ENCODE data around the gene HPSE2. TPM values are rescaled to one million over a fixed set of nuclear protein-coding genes. Genes with fewer than 3 reads are reported as not detected.

HPSE2 gene
- total and polyA plus RNA-seq, 8 donors, result 0.58 to 15.8 (median 2.0) TPM

GRCh38 chr10:98457721-98458120, 777.9 kb downstream of the HPSE2 start:
- intact Hi-C loops (cut with DNase I; ENCODE audit: low total_unique reads), result no loop called here
- H3K4me1 ChIP-seq, result peaks cover 0 to 14% (median 7%) of the 10 kb centered on the region in 4 donors
- H3K27me3 ChIP-seq, result peaks cover 0 to 6% (median 0%) of the 10 kb centered on the region in 3 donors
- H3K9me3 ChIP-seq, result no peaks in the 10 kb centered on the region
- no peak overlapping the region for H3K27ac ChIP-seq
- no peak for TF ChIP-seq EP300 (IDR thresholded peaks at IDR 0.05)
- no peak for TF ChIP-seq POLR2AphosphoS5 (IDR thresholded peaks at IDR 0.05)
- no peak for TF ChIP-seq POLR2A (IDR thresholded peaks at IDR 0.05)
- TF ChIP-seq, protein P1, sequence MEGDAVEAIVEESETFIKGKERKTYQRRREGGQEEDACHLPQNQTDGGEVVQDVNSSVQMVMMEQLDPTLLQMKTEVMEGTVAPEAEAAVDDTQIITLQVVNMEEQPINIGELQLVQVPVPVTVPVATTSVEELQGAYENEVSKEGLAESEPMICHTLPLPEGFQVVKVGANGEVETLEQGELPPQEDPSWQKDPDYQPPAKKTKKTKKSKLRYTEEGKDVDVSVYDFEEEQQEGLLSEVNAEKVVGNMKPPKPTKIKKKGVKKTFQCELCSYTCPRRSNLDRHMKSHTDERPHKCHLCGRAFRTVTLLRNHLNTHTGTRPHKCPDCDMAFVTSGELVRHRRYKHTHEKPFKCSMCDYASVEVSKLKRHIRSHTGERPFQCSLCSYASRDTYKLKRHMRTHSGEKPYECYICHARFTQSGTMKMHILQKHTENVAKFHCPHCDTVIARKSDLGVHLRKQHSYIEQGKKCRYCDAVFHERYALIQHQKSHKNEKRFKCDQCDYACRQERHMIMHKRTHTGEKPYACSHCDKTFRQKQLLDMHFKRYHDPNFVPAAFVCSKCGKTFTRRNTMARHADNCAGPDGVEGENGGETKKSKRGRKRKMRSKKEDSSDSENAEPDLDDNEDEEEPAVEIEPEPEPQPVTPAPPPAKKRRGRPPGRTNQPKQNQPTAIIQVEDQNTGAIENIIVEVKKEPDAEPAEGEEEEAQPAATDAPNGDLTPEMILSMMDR (IDR thresholded peaks at IDR 0.05), result no peak
- DNase-seq, result no peak
- H3K36me3 ChIP-seq, result no peaks in the 10 kb centered on the region
- WGBS, 5 donors, result 37 to 48% (median 42%) methylated on average over 7 to 8 of the region's 8 CpGs
- no peak overlapping the region for H3K4me3 ChIP-seq

DNA sequence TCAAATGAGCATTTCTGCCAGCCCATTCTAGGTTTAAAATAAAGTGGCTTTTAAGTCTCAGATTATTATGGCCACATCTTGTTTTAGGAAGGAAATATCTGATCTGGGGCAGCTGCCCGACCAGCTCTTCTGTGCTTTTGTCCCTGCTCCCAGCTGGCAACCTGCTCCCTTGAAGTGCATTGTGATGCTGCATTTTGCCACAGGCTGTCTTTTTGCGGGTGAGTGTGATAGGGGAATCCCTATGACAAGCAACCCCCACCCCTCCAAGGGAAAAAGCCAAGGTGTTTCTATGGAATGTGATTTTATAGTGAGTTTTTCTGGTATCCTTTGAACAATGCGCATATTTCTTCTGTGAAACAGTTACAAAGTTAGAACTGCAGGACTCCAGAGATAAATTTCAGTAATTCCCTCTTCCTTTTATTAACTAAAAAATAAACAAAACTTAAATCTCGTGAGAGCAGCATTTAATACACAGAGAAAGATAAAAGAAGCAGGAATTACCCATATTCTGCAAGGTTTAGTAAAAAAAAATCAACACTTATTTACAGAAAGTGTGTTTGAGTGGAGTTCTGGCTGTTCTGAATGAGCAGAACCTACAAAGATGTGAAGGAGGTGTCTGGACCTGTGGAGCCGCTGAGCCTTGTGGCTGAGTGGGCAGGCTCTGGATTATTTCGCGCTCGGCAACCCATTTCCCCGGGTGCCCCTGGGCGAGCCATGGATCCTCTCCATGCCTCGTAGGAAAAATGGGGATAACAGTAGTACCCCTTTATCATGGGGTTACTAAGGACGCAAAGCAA, 778.8 kb downstream of the HPSE2 start:
- no peak overlapping the region for H3K27ac ChIP-seq
- no peak overlapping the region for H3K4me3 ChIP-seq
- no peaks in the 10 kb centered on the region for H3K9me3 ChIP-seq
- H3K4me1 ChIP-seq, result peaks cover 0 to 14% (median 7%) of the 10 kb centered on the region in 4 donors
- DNase-seq, result no peak
- H3K27me3 ChIP-seq, result peaks cover 0 to 6% (median 0%) of the 10 kb centered on the region in 3 donors
- no peak for TF ChIP-seq POLR2A (IDR thresholded peaks at IDR 0.05)
- TF ChIP-seq, protein P1 (IDR thresholded peaks at IDR 0.05), result no peak
- TF ChIP-seq EP300 (IDR thresholded peaks at IDR 0.05), result no peak
- no peak for TF ChIP-seq POLR2AphosphoS5 (IDR thresholded peaks at IDR 0.05)
- WGBS, 5 donors, result 71 to 79% (median 76%) methylated on average over 12 of the region's 12 CpGs
- intact Hi-C loops (cut with DNase I; ENCODE audit: low total_unique reads), result no loop called here
- H3K36me3 ChIP-seq, result no peaks in the 10 kb centered on the region

- DNase-seq, result no peak
- Histone ChIP-seq H3K4me1 (peaks cover 0 to 10% (median 5%) of the 10 kb centered on the region in 4 donors), H3K27me3 (peaks cover 0 to 6% (median 0%) of the 10 kb centered on the region in 3 donors), H3K4me3 (no peak overlapping the region), H3K27ac (no peak overlapping the region), H3K9me3 (no peaks in the 10 kb centered on the region), H3K36me3 (no peaks in the 10 kb centered on the region)
- WGBS, 5 donors, result 87 to 97% (median 95%) methylated on average over 3 to 4 of the region's 4 CpGs
- TF ChIP-seq POLR2AphosphoS5 (IDR thresholded peaks at IDR 0.05) (no peak), EP300 (IDR thresholded peaks at IDR 0.05) (no peak), POLR2A (IDR thresholded peaks at IDR 0.05) (no peak)
- TF ChIP-seq, protein P1 (IDR thresholded peaks at IDR 0.05), result no peak
- intact Hi-C loops (cut with DNase I; ENCODE audit: low total_unique reads), result no loop called here
These were observed 779.5 kb downstream of the HPSE2 start for GRCh38 chr10:98456043-98456570.

GRCh38 chr10:98453729-98454128, 781.9 kb downstream of the HPSE2 start:
- Histone ChIP-seq H3K4me3 (no peak overlapping the region), H3K9me3 (no peaks in the 10 kb centered on the region), H3K36me3 (no peaks in the 10 kb centered on the region), H3K27ac (no peak overlapping the region), H3K4me1 (no peaks in the 10 kb centered on the region), H3K27me3 (peaks cover 0 to 6% (median 0%) of the 10 kb centered on the region in 3 donors)
- intact Hi-C loops (cut with DNase I; ENCODE audit: low total_unique reads), result no loop called here
- WGBS, 5 donors, result 69 to 86% (median 76%) methylated on average over 2 of the region's 2 CpGs
- DNase-seq, result no peak
- no peak for TF ChIP-seq POLR2AphosphoS5 (IDR thresholded peaks at IDR 0.05)
- no peak for TF ChIP-seq EP300 (IDR thresholded peaks at IDR 0.05)
- TF ChIP-seq, protein P1 (IDR thresholded peaks at IDR 0.05), result no peak
- no peak for TF ChIP-seq POLR2A (IDR thresholded peaks at IDR 0.05)
